GM10266 (cell line): ENCODE results near the gene CFAP58.

Source experiments
- DNase-seq: peaks from one replicate; pipeline ENCODE4 v3.0.0; 2012; ENCODE audit errors: extremely low spot score
- CTCF ChIP-seq: IDR thresholded peaks from 2 replicates; pipeline ENCODE4 v1.5.1; 2012; ENCODE audit warnings: mild to moderate bottlenecking, low read depth; ENCODE audit not compliant: control insufficient read depth, insufficient read depth; ENCODE audit errors: missing control alignments

CFAP58 gene

GRCh38 chr10:104351919-104352318 lies 1.7 kb upstream of the CFAP58 start:
- DNase-seq = no peak
- TF ChIP-seq CTCF = no peak

- no peak for TF ChIP-seq CTCF
- DNase-seq = no peak
These were observed 6.2 kb downstream of the CFAP58 start for GRCh38 chr10:104359811-104360210.

- DNase-seq = no peak
- TF ChIP-seq CTCF = no peak
These were observed 14.3 kb downstream of the CFAP58 start for GRCh38 chr10:104367904-104368303.

GRCh38 chr10:104368381-104368780 lies 14.7 kb downstream of the CFAP58 start:
- DNase-seq = no peak
- TF ChIP-seq CTCF = no peak

- no peak for TF ChIP-seq CTCF
- DNase-seq = no peak
These were observed 18.1 kb downstream of the CFAP58 start for GRCh38 chr10:104371753-104372152.

GRCh38 chr10:104374591-104374990 lies 21.0 kb downstream of the CFAP58 start:
- no peak for TF ChIP-seq CTCF
- DNase-seq = no peak

- DNase-seq = no peak
- TF ChIP-seq CTCF = no peak
These were observed 23.2 kb downstream of the CFAP58 start for GRCh38 chr10:104376784-104377300.
